Activated naive CD4-positive, alpha-beta T cell treated with anti-CD3 and anti-CD28 coated beads, Interleukin-2, amount 10 ng/mL, durations not matched to agents 7 days and 5 days (primary cell): ENCODE data around the gene PNPLA3.

Experiments
- CTCF ChIA-PET: fragments of 350-600 bp; sonication (Branson Sonifier 250); formaldehyde crosslinking; loops from one replicate; lab custom pipeline; 2021; ENCODE audit warnings: antibody characterized with exemption; lab: Charles Lee
- DNase-seq: peaks from one replicate; pipeline ENCODE4 v3.0.0-alpha.2; 2020
- H3K27ac Mint-ChIP-seq: one replicate; pipeline ENCODE4 v1.8.0; 2021; ENCODE audit warnings: mild to moderate bottlenecking, moderate library complexity, mixed read lengths
- H3K27me3 Mint-ChIP-seq: one replicate; pipeline ENCODE4 v1.8.0; 2021; ENCODE audit warnings: mild to moderate bottlenecking, mixed read lengths
- H3K36me3 Mint-ChIP-seq: one replicate; pipeline ENCODE4 v1.8.0; 2021; ENCODE audit warnings: mixed read lengths
- H3K4me1 Mint-ChIP-seq: one replicate; pipeline ENCODE4 v1.8.0; 2021; ENCODE audit warnings: mixed read lengths
- H3K4me3 Mint-ChIP-seq: one replicate; pipeline ENCODE4 v1.8.0; 2021; ENCODE audit warnings: mild to moderate bottlenecking, moderate library complexity, mixed read lengths
- H3K9me3 Mint-ChIP-seq: one replicate; pipeline ENCODE4 v1.8.0; 2021; ENCODE audit warnings: mixed read lengths

The PNPLA3 gene

GRCh38 chr22:43951966-43952365 lies 28.4 kb downstream of the PNPLA3 start:
- Mint-ChIP-seq H3K27ac (no peak overlapping the region), H3K36me3 (no peaks in the 10 kb centered on the region), H3K9me3 (no peaks in the 10 kb centered on the region), H3K4me1 (peaks cover 27% of the 10 kb centered on the region), H3K27me3 (peaks cover 3% of the 10 kb centered on the region), H3K4me3 (no peak overlapping the region)
- DNase-seq: no peak
- CTCF ChIA-PET: no interaction called here

GRCh38 chr22:43953988-43954785 lies 30.6 kb downstream of the PNPLA3 start:
- Mint-ChIP-seq H3K9me3 (no peaks in the 10 kb centered on the region), H3K27ac (peak overlapping the region; percentile 96), H3K4me1 (peaks cover 40% of the 10 kb centered on the region), H3K27me3 (peaks cover 3% of the 10 kb centered on the region), H3K36me3 (peaks cover 4% of the 10 kb centered on the region), H3K4me3 (peak overlapping the region; percentile 99)
- CTCF ChIA-PET: interaction anchor here (1.2 to 2.0 kb wide), 2 partner anchors 9 to 39 kb away, joined by 6 to 23 read pairs; no protein-coding TSS in a partner anchor
- DNase-seq: no peak

- no peaks in the 10 kb centered on the region for H3K9me3 Mint-ChIP-seq
- H3K4me3 Mint-ChIP-seq: peak within 1 kb of the TSS; percentile 99
- DNase-seq: peak; percentile 96
- CTCF ChIA-PET: interaction anchor here (1.2 to 2.0 kb wide), 2 partner anchors 10 to 38 kb away, joined by 6 to 23 read pairs; no protein-coding TSS in a partner anchor
- H3K36me3 Mint-ChIP-seq: peaks cover 4% of the 10 kb centered on the region
- peaks cover 3% of the 10 kb centered on the region for H3K27me3 Mint-ChIP-seq
- H3K27ac Mint-ChIP-seq: peak within 1 kb of the TSS; percentile 96
- H3K4me1 Mint-ChIP-seq: peaks cover 44% of the 10 kb centered on the region
Measured at GRCh38 chr22:43955040-43955882, 31.7 kb downstream of the PNPLA3 start, which contains the start of gene SAMM50. Gene SAMM50, plus strand, starts transcription at chr22:43955442. Its CDS starts 136 bp downstream, at chr22:43955578.

GRCh38 chr22:43955883-43956782 lies 32.5 kb downstream of the PNPLA3 start:
- CTCF ChIA-PET: interaction anchor here (2.0 kb wide), 1 partner anchor 11 kb away, joined by 23 read pairs; no protein-coding TSS in a partner anchor
- Mint-ChIP-seq H3K27ac (peak overlapping the region; percentile 96), H3K4me3 (peak overlapping the region; percentile 99), H3K4me1 (peaks cover 44% of the 10 kb centered on the region), H3K36me3 (peaks cover 4% of the 10 kb centered on the region), H3K27me3 (peaks cover 3% of the 10 kb centered on the region), H3K9me3 (no peaks in the 10 kb centered on the region)
- DNase-seq: peak; percentile 47

- CTCF ChIA-PET: no interaction called here
- Mint-ChIP-seq H3K27ac (no peak overlapping the region), H3K4me1 (peaks cover 44% of the 10 kb centered on the region), H3K4me3 (peak overlapping the region; percentile 99), H3K9me3 (no peaks in the 10 kb centered on the region), H3K27me3 (peaks cover 3% of the 10 kb centered on the region), H3K36me3 (peaks cover 4% of the 10 kb centered on the region)
- no peak for DNase-seq
Measured at GRCh38 chr22:43956805-43957463, 33.3 kb downstream of the PNPLA3 start.

- CTCF ChIA-PET: no interaction called here
- Mint-ChIP-seq H3K4me3 (peak overlapping the region; percentile 39), H3K4me1 (peaks cover 44% of the 10 kb centered on the region), H3K36me3 (peaks cover 4% of the 10 kb centered on the region), H3K9me3 (no peaks in the 10 kb centered on the region), H3K27me3 (no peaks in the 10 kb centered on the region), H3K27ac (no peak overlapping the region)
- DNase-seq: no peak
Measured at GRCh38 chr22:43957871-43958270, 34.3 kb downstream of the PNPLA3 start.

GRCh38 chr22:43964314-43964857 lies 40.8 kb downstream of the PNPLA3 start:
- H3K27me3 Mint-ChIP-seq: no peaks in the 10 kb centered on the region
- CTCF ChIA-PET: no interaction called here
- no peak overlapping the region for H3K27ac Mint-ChIP-seq
- no peak for DNase-seq
- H3K36me3 Mint-ChIP-seq: peaks cover 38% of the 10 kb centered on the region
- peaks cover 2% of the 10 kb centered on the region for H3K4me1 Mint-ChIP-seq
- no peaks in the 10 kb centered on the region for H3K9me3 Mint-ChIP-seq
- no peak overlapping the region for H3K4me3 Mint-ChIP-seq

GRCh38 chr22:43967069-43967468 lies 43.5 kb downstream of the PNPLA3 start:
- Mint-ChIP-seq H3K27ac (no peak overlapping the region), H3K4me1 (no peaks in the 10 kb centered on the region), H3K4me3 (no peak overlapping the region), H3K9me3 (no peaks in the 10 kb centered on the region), H3K27me3 (no peaks in the 10 kb centered on the region), H3K36me3 (peaks cover 45% of the 10 kb centered on the region)
- CTCF ChIA-PET: interaction anchor here (1.1 kb wide), 1 partner anchor 22 kb away, joined by 3 read pairs; no protein-coding TSS in a partner anchor
- no peak for DNase-seq

- Mint-ChIP-seq H3K4me3 (no peak overlapping the region), H3K27me3 (no peaks in the 10 kb centered on the region), H3K36me3 (peaks cover 51% of the 10 kb centered on the region), H3K4me1 (no peaks in the 10 kb centered on the region), H3K9me3 (no peaks in the 10 kb centered on the region), H3K27ac (no peak overlapping the region)
- CTCF ChIA-PET: no interaction called here
- no peak for DNase-seq
Measured at GRCh38 chr22:43968614-43969013, 45.0 kb downstream of the PNPLA3 start.

GRCh38 chr22:43969021-43969878 lies 45.6 kb downstream of the PNPLA3 start:
- DNase-seq: no peak
- H3K27ac Mint-ChIP-seq: peak overlapping the region; percentile 6
- no peaks in the 10 kb centered on the region for H3K9me3 Mint-ChIP-seq
- no peaks in the 10 kb centered on the region for H3K4me1 Mint-ChIP-seq
- H3K36me3 Mint-ChIP-seq: peaks cover 52% of the 10 kb centered on the region
- H3K27me3 Mint-ChIP-seq: no peaks in the 10 kb centered on the region
- H3K4me3 Mint-ChIP-seq: no peak overlapping the region
- CTCF ChIA-PET: no interaction called here

GRCh38 chr22:43969989-43970755 lies 46.6 kb downstream of the PNPLA3 start:
- CTCF ChIA-PET: no interaction called here
- Mint-ChIP-seq H3K27me3 (no peaks in the 10 kb centered on the region), H3K27ac (no peak overlapping the region), H3K36me3 (peaks cover 47% of the 10 kb centered on the region), H3K4me1 (no peaks in the 10 kb centered on the region), H3K9me3 (no peaks in the 10 kb centered on the region), H3K4me3 (no peak overlapping the region)
- DNase-seq: no peak

- no peak for DNase-seq
- CTCF ChIA-PET: no interaction called here
- peaks cover 49% of the 10 kb centered on the region for H3K36me3 Mint-ChIP-seq
Measured at GRCh38 chr22:43971112-43971511, 47.5 kb downstream of the PNPLA3 start.

More at GRCh38 chr22:43971112-43971511, 47.5 kb downstream of the PNPLA3 start:
- Mint-ChIP-seq H3K27ac (no peak overlapping the region), H3K4me3 (no peak overlapping the region), H3K4me1 (no peaks in the 10 kb centered on the region), H3K9me3 (no peaks in the 10 kb centered on the region), H3K27me3 (no peaks in the 10 kb centered on the region)
